IMR-90 (cell line): ENCODE data around the gene URB2. TPM values are rescaled to one million over a fixed set of nuclear protein-coding genes. Genes with fewer than 3 reads are reported as not detected.

ENCODE experiments used
- ATAC-seq: fragments of 200-7000 bp; cut with Tn5 transposase; 2 replicates; pipeline ENCODE4 v1.9.1; 2020; ENCODE audit warnings: low read depth, mild to moderate bottlenecking, moderate library complexity
- BruUV-seq: library from RNA; stranded (reverse); fragments of 400-500 nt; replicated peaks from 2 replicates; lab custom pipeline; 2021; lab: Mats Ljungman, UMichigan
- CTCF ChIA-PET: fragments of 300-600 bp; formaldehyde crosslinking; extraction: SDS; loops from one replicate; lab custom pipeline; 2021; ENCODE audit warnings: antibody characterized with exemption; lab: Yijun Ruan, JAX
- POLR2A ChIA-PET: fragments of 300-600 bp; sonication (Branson Sonifier 250); formaldehyde crosslinking; loops from one replicate; lab custom pipeline; 2022; ENCODE audit warnings: antibody characterized with exemption; ENCODE audit not compliant: unreplicated experiment; lab: Charles Lee
- DNase-seq: peaks from one replicate; pipeline ENCODE4 v3.0.0; 2013
- H2AFZ ChIP-seq: replicated peaks from 2 replicates; pipeline ENCODE3; 2013; ENCODE audit warnings: low read length, mild to moderate bottlenecking; ENCODE audit not compliant: poor library complexity
- H2AK5ac ChIP-seq: 2 replicates; pipeline ENCODE4 v1.6.1; 2013; ENCODE audit warnings: low read depth, low read length, inconsistent platforms
- H2AK9ac ChIP-seq: replicated peaks from 2 replicates; pipeline ENCODE3; 2013; ENCODE audit warnings: mild to moderate bottlenecking, low read depth, low read length, moderate library complexity; ENCODE audit not compliant: poor library complexity
- H2BK120ac ChIP-seq: 2 replicates; pipeline ENCODE4 v1.6.1; 2013; ENCODE audit warnings: low read depth, low read length, inconsistent platforms
- H2BK15ac ChIP-seq: 3 replicates; pipeline ENCODE4 v1.6.1; 2013; ENCODE audit warnings: low read depth, low read length, inconsistent platforms
- H2BK20ac ChIP-seq: 2 replicates; pipeline ENCODE4 v1.6.1; 2013; ENCODE audit warnings: low read depth, mild to moderate bottlenecking, inconsistent platforms, low read length, moderate library complexity
- H2BK5ac ChIP-seq: 2 replicates; pipeline ENCODE4 v1.6.1; 2013; ENCODE audit warnings: mild to moderate bottlenecking, low read depth, low read length, inconsistent platforms; ENCODE audit not compliant: poor library complexity, severe bottlenecking
- H3K14ac ChIP-seq: replicated peaks from 2 replicates; pipeline ENCODE4 v1.6.1; 2013; ENCODE audit warnings: low read depth, low read length, inconsistent platforms
- H3K18ac ChIP-seq: 2 replicates; pipeline ENCODE4 v1.6.1; 2013; ENCODE audit warnings: low read depth, low read length, control low read depth
- H3K23ac ChIP-seq: 2 replicates; pipeline ENCODE4 v1.6.1; 2013; ENCODE audit warnings: low read depth, low read length, inconsistent platforms
- H3K27ac ChIP-seq: 2 replicates; pipeline ENCODE4 v1.5.1; 2013; ENCODE audit warnings: mild to moderate bottlenecking, control low read depth, low read length; ENCODE audit not compliant: insufficient read depth
- H3K27me3 ChIP-seq: 2 replicates; pipeline ENCODE4 v1.6.1; 2013; ENCODE audit warnings: low read length; ENCODE audit not compliant: control insufficient read depth, insufficient read depth
- H3K36me3 ChIP-seq: 2 replicates; pipeline ENCODE4 v1.6.1; 2013; ENCODE audit warnings: low read length, mixed read lengths; ENCODE audit not compliant: control insufficient read depth, insufficient read depth
- H3K4ac ChIP-seq: 2 replicates; pipeline ENCODE4 v1.6.1; 2013; ENCODE audit warnings: low read depth, low read length, inconsistent platforms
- H3K4me1 ChIP-seq: 2 replicates; pipeline ENCODE4 v1.6.1; 2013; ENCODE audit warnings: low read length, mixed read lengths; ENCODE audit not compliant: control insufficient read depth, insufficient read depth
- H3K4me2 ChIP-seq: 2 replicates; pipeline ENCODE4 v1.6.1; 2013; ENCODE audit warnings: low read depth, mild to moderate bottlenecking, control low read depth, low read length, moderate library complexity
- H3K4me3 ChIP-seq: 2 replicates; pipeline ENCODE4 v1.5.1; 2013; ENCODE audit warnings: low read depth, mild to moderate bottlenecking, control low read depth, low read length, moderate library complexity; ENCODE audit not compliant: insufficient read depth
- H3K56ac ChIP-seq: 2 replicates; pipeline ENCODE4 v1.6.1; 2013; ENCODE audit warnings: low read length, inconsistent platforms; ENCODE audit not compliant: insufficient read depth; ENCODE audit errors: extremely low read depth
- H3K79me1 ChIP-seq, 2 experiments: 2 replicates each; pipeline ENCODE4 v1.6.1; 2013; ENCODE audit warnings: low read length in 2 of 2, inconsistent platforms in 1 of 2, low read depth in 1 of 2
- H3K9ac ChIP-seq: 2 replicates; pipeline ENCODE4 v1.6.1; 2013; ENCODE audit warnings: low read depth, low read length, control low read depth
- H3K9me1 ChIP-seq: 2 replicates; pipeline ENCODE4 v1.6.1; 2013; ENCODE audit warnings: low read length, inconsistent platforms; ENCODE audit not compliant: insufficient read depth
- H3K9me3 ChIP-seq: 2 replicates; pipeline ENCODE4 v1.6.1; 2013; ENCODE audit warnings: low read length; ENCODE audit not compliant: control insufficient read depth, insufficient read depth
- H4K20me1 ChIP-seq: 2 replicates; pipeline ENCODE4 v1.6.1; 2013; ENCODE audit warnings: low read length, inconsistent platforms; ENCODE audit not compliant: insufficient read depth
- H4K5ac ChIP-seq: 2 replicates; pipeline ENCODE4 v1.6.1; 2013; ENCODE audit warnings: mild to moderate bottlenecking, low read depth, low read length, control low read depth
- H4K8ac ChIP-seq, 2 experiments: 2 replicates each; pipeline ENCODE4 v1.6.1; 2013; ENCODE audit warnings: low read depth in 2 of 2, low read length in 2 of 2, control low read depth in 1 of 2, inconsistent platforms in 1 of 2
- H4K91ac ChIP-seq: 2 replicates; pipeline ENCODE4 v1.6.1; 2013; ENCODE audit warnings: low read depth, low read length, inconsistent platforms; ENCODE audit not compliant: insufficient read depth
- MAFK ChIP-seq: IDR thresholded peaks from 2 replicates; pipeline ENCODE4 v1.6.1; 2012; ENCODE audit warnings: low read depth, low read length, improper control_type of control experiment
- MAZ ChIP-seq: IDR thresholded peaks from 2 replicates; pipeline ENCODE4 v1.6.1; 2012; ENCODE audit warnings: low read depth, mild to moderate bottlenecking, low read length, improper control_type of control experiment, moderate library complexity, borderline replicate concordance
- NFE2L2 ChIP-seq: fragments of 150-350 bp; IDR thresholded peaks from 2 replicates; pipeline ENCODE4 v1.6.1; 2016; ENCODE audit warnings: low read depth, mild to moderate bottlenecking, low read length
- RAD21 ChIP-seq: IDR thresholded peaks from 2 replicates; pipeline ENCODE4 v1.6.1; 2012; ENCODE audit warnings: low read length, improper control_type of control experiment
- RCOR1 ChIP-seq: IDR thresholded peaks from 2 replicates; pipeline ENCODE4 v1.6.1; 2012; ENCODE audit warnings: mild to moderate bottlenecking, low read length, improper control_type of control experiment; ENCODE audit not compliant: insufficient replicate concordance
- RFX5 ChIP-seq: IDR thresholded peaks from 2 replicates; pipeline ENCODE4 v1.8.0; 2012; ENCODE audit warnings: low read depth, mild to moderate bottlenecking, low read length, moderate library complexity
- WGBS, 2 experiments: methylation state at CpG; one replicate each; pipeline versions ENCODE4 v1.1.5 to v1.1.7; 2013; ENCODE audit warnings: missing lambda C conversion rate in 2 of 2; ENCODE audit not compliant: insufficient read length in 1 of 2; ENCODE audit errors: extremely low coverage in 2 of 2; 5-methylcytosine and 5-hydroxymethylcytosine counted together
- dilution Hi-C: fragments of 300-500 bp; cut with HindIII; formaldehyde crosslinking; loops from one replicate; pipeline ENCODE4 v1.14.3; 2018; ENCODE audit warnings: low sequenced_read_pairs; ENCODE audit not compliant: unreplicated experiment
- in situ Hi-C: fragments of 300-500 bp; cut with MboI; formaldehyde crosslinking; loops from 3 replicates; pipeline ENCODE4 v1.14.3; 2019; ENCODE audit warnings: low sequenced_read_pairs, inconsistent platforms, mixed read lengths
- intact Hi-C: fragments of 100-400 bp; cut with micrococcal nuclease; formaldehyde crosslinking; loops from 2 replicates; pipeline ENCODE4 v1.10.0; 2022
- polyA plus RNA-seq, 3 experiments: library from polyadenylated mRNA; depleted of rRNA; stranded (reverse); fragments of >200 nt; gene quantifications; 2 replicates each; pipeline ENCODE4 v1.2.3, GENCODE V29; 2012; ENCODE audit warnings: low replicate concordance in 1 of 3
- total RNA-seq: library from RNA; depleted of rRNA; stranded (reverse); fragments of >200 nt; gene quantifications from 2 replicates; pipeline ENCODE4 v1.2.3, GENCODE V29; 2012
- TF ChIP-seq, protein P1 (sequence below): conservative IDR thresholded peaks from 2 replicates; pipeline ENCODE4 v1.5.1; 2012; ENCODE audit warnings: mild to moderate bottlenecking, low read depth, low read length, improper control_type of control experiment
- TF ChIP-seq, protein P2 (sequence below): fragments of 150-350 bp; IDR thresholded peaks from 2 replicates; pipeline ENCODE4 v1.6.1; 2016; ENCODE audit warnings: low read depth, mild to moderate bottlenecking, low read length, moderate library complexity, borderline replicate concordance
- TF ChIP-seq, protein P3 (sequence below): fragments of 150-350 bp; IDR thresholded peaks from 2 replicates; pipeline ENCODE4 v1.6.1; 2017; ENCODE audit warnings: mild to moderate bottlenecking, antibody characterized with exemption, low read length, low read depth

Gene URB2
- total and polyA plus RNA-seq, 2 of the 4 experiments (the other 2 are of a cell fraction): 5.9 to 15.4 TPM

DNA sequence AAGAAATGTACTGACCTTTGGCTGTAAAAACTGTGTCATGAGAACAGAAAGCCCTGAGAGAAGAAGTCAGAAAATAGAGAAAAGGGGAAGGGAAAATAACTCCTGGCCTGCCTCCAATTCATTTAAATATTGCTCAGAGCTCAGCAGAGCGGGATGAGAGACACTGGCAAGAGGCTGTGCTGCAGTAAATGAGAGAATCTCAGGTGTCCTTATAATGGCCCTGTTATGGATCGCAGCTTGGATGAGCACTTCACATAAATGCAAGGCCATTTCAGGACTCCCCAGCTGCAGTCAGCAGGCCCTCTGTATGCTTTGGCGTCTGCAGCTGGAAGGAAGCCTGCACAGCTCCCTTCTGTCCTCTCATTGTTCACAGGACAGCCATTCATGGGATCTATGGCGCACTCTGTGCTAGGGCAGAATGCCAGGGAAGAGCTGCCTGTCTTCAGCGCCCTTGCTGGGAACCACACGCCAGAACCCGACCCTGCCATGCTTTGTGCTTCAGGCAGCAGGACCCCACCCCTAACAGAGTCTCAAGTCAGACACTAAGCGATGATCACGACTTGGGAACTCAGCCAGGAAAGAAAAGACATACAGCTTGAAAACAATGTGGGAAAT is 46.9 kb upstream of the URB2 start:
- Histone ChIP-seq H3K4ac (no peak overlapping the region), H4K8ac (no peak overlapping the region), H3K79me1 (no peaks in the 10 kb centered on the region), H2BK120ac (no peak overlapping the region), H3K4me1 (peaks cover 2% of the 10 kb centered on the region; the same call in 1 of the 2 replicates), H2AFZ (peak overlapping the region; percentile 80), H2BK5ac (no peak overlapping the region), H2AK9ac (peak overlapping the region; percentile 51), H3K9me3 (no peaks in the 10 kb centered on the region), H2BK20ac (no peak overlapping the region), H3K4me2 (peak overlapping the region; percentile 44; the same call in 1 of the 2 replicates), H4K91ac (no peak overlapping the region), H3K9me1 (peaks cover 5% of the 10 kb centered on the region; the same call in 1 of the 2 replicates), H4K20me1 (no peaks in the 10 kb centered on the region), H3K56ac (no peak overlapping the region), H2AK5ac (no peak overlapping the region), H3K14ac (no peak overlapping the region), H3K4me3 (no peak overlapping the region), H3K9ac (no peak overlapping the region), H3K27me3 (no peaks in the 10 kb centered on the region), H4K5ac (no peak overlapping the region), H3K36me3 (no peaks in the 10 kb centered on the region), H3K23ac (0 out of 2 replicates have a peak overlapping the region, but pooled peaks have one; percentile 16), H2BK15ac (no peak overlapping the region), H3K27ac (no peak overlapping the region), H3K18ac (no peak overlapping the region)
- intact Hi-C loops (no loop called here), in situ Hi-C loops (no loop called here), dilution Hi-C loops (no loop called here)
- ATAC-seq: peak; percentile 70
- CTCF ChIA-PET: interaction anchor here (1.8 kb wide), 1 partner anchor 11 kb away, joined by 3 read pairs; no protein-coding TSS in a partner anchor
- WGBS, 2 experiments: 0% methylated on average over 5 of the region's 9 CpGs; no CpG with 5 or more reads in 1 of the 2 experiments
- DNase-seq: peak; percentile 24
- TF ChIP-seq RFX5 (no peak), MAFK (no peak), MAZ (no peak), NFE2L2 (no peak), RAD21 (no peak), RCOR1 (no peak)
- TF ChIP-seq, protein P1, sequence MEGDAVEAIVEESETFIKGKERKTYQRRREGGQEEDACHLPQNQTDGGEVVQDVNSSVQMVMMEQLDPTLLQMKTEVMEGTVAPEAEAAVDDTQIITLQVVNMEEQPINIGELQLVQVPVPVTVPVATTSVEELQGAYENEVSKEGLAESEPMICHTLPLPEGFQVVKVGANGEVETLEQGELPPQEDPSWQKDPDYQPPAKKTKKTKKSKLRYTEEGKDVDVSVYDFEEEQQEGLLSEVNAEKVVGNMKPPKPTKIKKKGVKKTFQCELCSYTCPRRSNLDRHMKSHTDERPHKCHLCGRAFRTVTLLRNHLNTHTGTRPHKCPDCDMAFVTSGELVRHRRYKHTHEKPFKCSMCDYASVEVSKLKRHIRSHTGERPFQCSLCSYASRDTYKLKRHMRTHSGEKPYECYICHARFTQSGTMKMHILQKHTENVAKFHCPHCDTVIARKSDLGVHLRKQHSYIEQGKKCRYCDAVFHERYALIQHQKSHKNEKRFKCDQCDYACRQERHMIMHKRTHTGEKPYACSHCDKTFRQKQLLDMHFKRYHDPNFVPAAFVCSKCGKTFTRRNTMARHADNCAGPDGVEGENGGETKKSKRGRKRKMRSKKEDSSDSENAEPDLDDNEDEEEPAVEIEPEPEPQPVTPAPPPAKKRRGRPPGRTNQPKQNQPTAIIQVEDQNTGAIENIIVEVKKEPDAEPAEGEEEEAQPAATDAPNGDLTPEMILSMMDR: no peak
- TF ChIP-seq, protein P2, sequence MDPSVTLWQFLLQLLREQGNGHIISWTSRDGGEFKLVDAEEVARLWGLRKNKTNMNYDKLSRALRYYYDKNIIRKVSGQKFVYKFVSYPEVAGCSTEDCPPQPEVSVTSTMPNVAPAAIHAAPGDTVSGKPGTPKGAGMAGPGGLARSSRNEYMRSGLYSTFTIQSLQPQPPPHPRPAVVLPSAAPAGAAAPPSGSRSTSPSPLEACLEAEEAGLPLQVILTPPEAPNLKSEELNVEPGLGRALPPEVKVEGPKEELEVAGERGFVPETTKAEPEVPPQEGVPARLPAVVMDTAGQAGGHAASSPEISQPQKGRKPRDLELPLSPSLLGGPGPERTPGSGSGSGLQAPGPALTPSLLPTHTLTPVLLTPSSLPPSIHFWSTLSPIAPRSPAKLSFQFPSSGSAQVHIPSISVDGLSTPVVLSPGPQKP: no peak
- TF ChIP-seq, protein P3, sequence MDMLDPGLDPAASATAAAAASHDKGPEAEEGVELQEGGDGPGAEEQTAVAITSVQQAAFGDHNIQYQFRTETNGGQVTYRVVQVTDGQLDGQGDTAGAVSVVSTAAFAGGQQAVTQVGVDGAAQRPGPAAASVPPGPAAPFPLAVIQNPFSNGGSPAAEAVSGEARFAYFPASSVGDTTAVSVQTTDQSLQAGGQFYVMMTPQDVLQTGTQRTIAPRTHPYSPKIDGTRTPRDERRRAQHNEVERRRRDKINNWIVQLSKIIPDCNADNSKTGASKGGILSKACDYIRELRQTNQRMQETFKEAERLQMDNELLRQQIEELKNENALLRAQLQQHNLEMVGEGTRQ: no peak
- POLR2A ChIA-PET: no interaction called here
- BruUV-seq: no TSS peak
